Measurements from ENCODE around the gene CACNA1C.

DNA sequence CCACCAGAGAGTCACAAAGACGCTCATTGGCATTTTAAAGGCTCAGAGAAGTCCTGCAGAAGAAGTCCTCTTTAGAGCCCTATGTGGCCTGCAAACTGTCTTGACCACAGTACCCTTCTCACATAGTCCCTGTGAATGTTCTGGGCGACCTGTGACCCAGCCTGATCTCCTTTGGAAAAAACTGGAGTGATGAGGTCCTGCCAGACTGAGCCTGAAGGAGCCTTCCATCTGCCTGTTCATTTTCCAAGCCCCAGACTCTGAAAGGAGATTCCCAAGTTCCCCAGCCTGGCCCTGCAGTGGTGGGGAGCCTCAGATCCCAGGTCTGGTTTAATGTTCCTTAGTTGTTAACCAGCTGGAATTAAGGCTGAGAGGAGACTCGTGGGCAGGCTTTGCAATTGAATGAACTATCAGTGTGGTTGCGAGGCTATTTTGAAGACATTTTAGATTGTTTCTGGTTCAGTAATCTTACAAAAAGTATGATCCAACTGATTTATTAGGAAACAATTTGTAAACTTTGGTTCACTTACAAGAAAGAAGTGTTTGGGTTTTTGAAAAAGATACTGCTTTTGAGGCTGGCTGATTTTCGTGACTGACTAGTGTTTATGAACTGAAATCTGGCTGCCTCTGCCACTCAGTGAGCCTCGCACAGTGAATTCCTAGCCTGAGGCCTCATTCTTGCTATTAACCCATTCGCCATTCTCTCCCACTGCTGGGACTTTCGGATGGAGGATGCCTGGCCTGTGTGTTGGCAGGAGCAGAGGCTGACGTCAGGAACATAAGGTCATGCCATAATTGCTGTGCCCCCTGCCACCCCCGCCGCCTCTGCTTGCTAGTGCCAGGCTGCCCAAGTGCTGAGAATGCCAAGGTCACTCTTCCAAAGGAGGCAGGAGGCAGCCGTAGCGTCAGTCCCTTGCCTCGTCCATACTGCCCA, 249.0 kb downstream of the CACNA1C start:
- no peak for TF ChIP-seq CTCF (IDR thresholded peaks at IDR 0.05)
- no peak for TF ChIP-seq EZH2phosphoT487 (IDR thresholded peaks at IDR 0.05; ENCODE audit: borderline replicate concordance, low read depth)
- no peak for TF ChIP-seq TEAD4 (IDR thresholded peaks at IDR 0.05; ENCODE audit: borderline replicate concordance, insufficient read depth)
- no peak for TF ChIP-seq NRF1 (IDR thresholded peaks at IDR 0.05; ENCODE audit: low read depth, low read length)
- TF ChIP-seq POLR2AphosphoS5 (IDR thresholded peaks at IDR 0.05; ENCODE audit: low read depth, low read length), result no peak
- TF ChIP-seq MXI1 (IDR thresholded peaks at IDR 0.05; ENCODE audit: low read depth, low read length), result no peak
